Renal cortex interstitium (tissue), 15 donors: ENCODE data around the gene ILRUN. TPM values are rescaled to one million over a fixed set of nuclear protein-coding genes. Genes with fewer than 3 reads are reported as not detected.
A peak's percentile ranks its signal among the peaks of the same experiment; 100 is the strongest.
"Not testable (repeated sequence)": the region's sequence is repeated elsewhere in the genome, so short reads cannot be mapped to it uniquely, and the experiment has no call there.

ENCODE experiments used
- DNase-seq, 11 donors: peaks; one replicate each; pipeline ENCODE4 v3.0.0-alpha.2; 2013; ENCODE audit warnings: low read depth in 9 of 11, low spot score in 4 of 11; ENCODE audit errors: extremely low read depth in 1 of 11
- long read RNA-seq, 16 experiments: transcript quantifications; one replicate each; lab custom pipeline, GENCODE V29; 2026
- polyA plus RNA-seq, 3 donors: library from polyadenylated mRNA; unstranded; fragments of 120-200 nt; gene quantifications; one replicate each; pipeline ENCODE4 v1.2.1, GENCODE V29; 2013; ENCODE audit not compliant: insufficient read length in 3 of 3

Gene ILRUN
- 10 to 100 TPM; 48.5 to 52.2 (median 51.1) TPM for polyA plus RNA-seq
- long read RNA-seq, donor 1, full-length matches to known transcripts, result 2 of 16 reads
- long read RNA-seq, donor 1, partial matches to known transcripts, result 14 of 16 reads
- long read RNA-seq, donor 1, other reads (novel, unspliced or antisense), result 0 of 16 reads
- long read RNA-seq, donor 2, full-length matches to known transcripts, result 1 of 8 reads
- long read RNA-seq, donor 2, partial matches to known transcripts, result 7 of 8 reads
- long read RNA-seq, donor 2, other reads (novel, unspliced or antisense), result 0 of 8 reads
- long read RNA-seq, donor 3, full-length matches to known transcripts, result 4 of 34 reads
- long read RNA-seq, donor 3, partial matches to known transcripts, result 30 of 34 reads
- long read RNA-seq, donor 3, other reads (novel, unspliced or antisense), result 0 of 34 reads
- long read RNA-seq, donor 4, full-length matches to known transcripts, result 4 of 21 reads
- long read RNA-seq, donor 4, partial matches to known transcripts, result 17 of 21 reads
- long read RNA-seq, donor 4, other reads (novel, unspliced or antisense), result 0 of 21 reads
- long read RNA-seq, donor 5, result 0 reads
- long read RNA-seq, donor 6, full-length matches to known transcripts, result 3 of 22 reads
- long read RNA-seq, donor 6, partial matches to known transcripts, result 19 of 22 reads
- long read RNA-seq, donor 6, other reads (novel, unspliced or antisense), result 0 of 22 reads
- long read RNA-seq, donor 7, full-length matches to known transcripts, result 1 of 19 reads
- long read RNA-seq, donor 7, partial matches to known transcripts, result 18 of 19 reads
- long read RNA-seq, donor 7, other reads (novel, unspliced or antisense), result 0 of 19 reads
- long read RNA-seq, donor 8, result 0 reads
- long read RNA-seq, donor 9, full-length matches to known transcripts, result 3 of 21 reads
- long read RNA-seq, donor 9, partial matches to known transcripts, result 18 of 21 reads
- long read RNA-seq, donor 9, other reads (novel, unspliced or antisense), result 0 of 21 reads
- long read RNA-seq, donor 10, partial matches to known transcripts, result 34 of 34 reads
- long read RNA-seq, donor 10, other reads (novel, unspliced or antisense), result 0 of 34 reads
- long read RNA-seq, donor 11, full-length matches to known transcripts, result 8 of 25 reads
- long read RNA-seq, donor 11, partial matches to known transcripts, result 17 of 25 reads
- long read RNA-seq, donor 11, other reads (novel, unspliced or antisense), result 0 of 25 reads
- long read RNA-seq, donor 12, result 0 reads
- long read RNA-seq, donor 13, result 0 reads
- long read RNA-seq, donor 14, full-length matches to known transcripts, result 2 of 16 reads
- long read RNA-seq, donor 14, partial matches to known transcripts, result 14 of 16 reads
- long read RNA-seq, donor 14, other reads (novel, unspliced or antisense), result 0 of 16 reads
- long read RNA-seq, donor 15, full-length matches to known transcripts, result 5 of 5 reads
- long read RNA-seq, donor 15, partial matches to known transcripts, result 0 of 5 reads
- long read RNA-seq, donor 15, other reads (novel, unspliced or antisense), result 0 of 5 reads
- long read RNA-seq, donor 16, full-length matches to known transcripts, result 21 of 727 reads
- long read RNA-seq, donor 16, partial matches to known transcripts, result 375 of 727 reads
- long read RNA-seq, donor 16, other reads (novel, unspliced or antisense), result 331 of 727 reads

DNA sequence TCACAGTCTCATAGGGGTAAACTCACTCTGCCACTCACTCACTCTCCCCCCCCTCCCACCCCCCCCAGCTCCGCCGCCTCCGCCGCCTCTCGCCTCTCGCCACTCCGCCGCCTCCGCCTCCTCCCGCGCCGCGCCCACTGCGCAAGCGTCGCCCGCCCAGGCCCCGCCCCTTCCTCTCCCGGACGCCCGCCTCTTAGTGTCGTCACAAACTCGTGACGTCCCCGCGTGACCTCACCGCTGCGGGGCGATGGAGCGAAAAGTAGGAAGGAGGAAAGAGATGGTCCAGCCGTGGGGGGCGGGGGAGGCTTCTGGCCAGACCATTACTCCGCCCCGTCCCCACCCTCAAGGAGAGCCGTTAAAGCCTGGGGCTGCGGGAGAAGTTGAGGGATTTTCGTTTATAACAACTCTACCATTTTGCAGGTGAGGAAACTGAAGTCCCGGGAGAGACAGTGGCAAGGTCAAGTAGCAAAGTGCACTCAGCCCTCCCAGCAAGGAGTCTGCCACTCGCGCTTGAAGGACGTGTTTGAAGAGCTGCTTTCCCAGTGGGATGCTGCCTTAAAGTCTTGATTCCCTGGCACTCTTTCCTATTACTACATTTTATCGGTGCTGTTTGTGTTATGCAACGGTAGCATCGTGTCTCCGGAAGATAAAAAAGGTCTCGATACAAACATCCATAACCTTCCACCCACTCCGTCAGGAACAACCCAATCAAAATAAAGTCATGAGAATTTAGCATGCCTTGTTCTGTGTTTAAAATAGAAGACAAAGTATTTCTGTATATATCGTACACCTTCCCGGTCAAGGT, at the start of gene ILRUN:
ILRUN (minus strand) TSS at position 29 of the 805 bp plus-strand sequence. CDS start 164 bp downstream, outside the sequence.
- DNase-seq, result peak; percentile 88 to 97 (median 93)

DNA sequence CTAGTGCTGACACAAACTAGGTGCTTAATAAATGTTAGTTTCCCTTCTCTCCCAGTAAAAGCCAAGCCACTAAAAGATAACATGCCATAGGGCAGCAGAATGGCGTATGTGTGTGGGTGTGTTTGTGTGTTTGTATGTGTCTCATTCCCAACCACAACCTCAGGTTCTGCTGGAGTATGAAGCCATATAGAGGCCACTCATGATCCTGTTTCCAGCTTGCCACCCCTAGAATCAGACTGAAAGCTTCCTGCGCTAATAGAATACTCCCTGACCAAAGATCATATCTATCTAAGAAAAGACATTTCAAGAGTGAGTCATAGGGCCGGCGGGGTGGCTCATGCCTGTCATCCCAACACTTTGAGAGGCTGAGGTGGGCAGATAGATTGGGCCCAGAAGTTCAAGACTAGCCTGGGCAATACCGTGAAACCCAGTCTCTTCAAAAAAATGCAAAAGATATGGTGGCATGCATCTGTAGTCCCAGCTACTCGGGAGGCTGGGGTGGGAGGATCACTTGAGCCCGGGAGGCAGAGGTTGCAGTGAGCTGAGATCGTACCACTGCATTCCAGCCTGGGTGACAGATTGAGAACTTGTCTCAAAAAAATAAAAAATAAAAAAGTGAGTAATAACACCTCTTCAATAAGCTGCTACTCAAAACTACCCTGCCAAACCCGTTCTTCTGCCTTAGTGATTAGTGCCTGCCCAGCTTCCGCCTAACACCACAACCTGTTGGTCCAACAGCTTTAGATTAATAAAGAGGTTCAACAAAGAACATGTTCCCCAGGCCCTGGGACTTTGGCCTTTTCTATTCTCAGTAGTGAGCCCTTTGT, 48.9 kb upstream of the ILRUN start:
- peak in 2 of 11 donors; percentile 2 to 3 for DNase-seq

DNA sequence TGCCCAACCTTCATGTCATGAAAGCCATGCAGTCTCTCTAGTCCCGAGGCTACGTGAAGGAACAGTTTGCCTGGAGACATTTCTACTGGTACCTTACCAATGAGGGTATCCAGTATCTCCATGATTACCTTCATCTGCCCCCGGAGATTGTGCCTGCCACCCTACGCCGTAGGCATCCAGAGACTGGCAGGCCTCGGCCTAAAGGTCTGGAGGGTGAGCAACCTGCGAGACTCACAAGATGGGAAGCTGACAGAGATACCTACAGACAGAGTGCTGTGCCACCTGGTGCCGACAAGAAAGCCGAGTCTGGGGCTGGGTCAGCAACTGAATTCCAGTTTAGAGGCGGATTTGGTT, 47.7 kb upstream of the ILRUN start:
- DNase-seq, result not testable (repeated sequence)

DNA sequence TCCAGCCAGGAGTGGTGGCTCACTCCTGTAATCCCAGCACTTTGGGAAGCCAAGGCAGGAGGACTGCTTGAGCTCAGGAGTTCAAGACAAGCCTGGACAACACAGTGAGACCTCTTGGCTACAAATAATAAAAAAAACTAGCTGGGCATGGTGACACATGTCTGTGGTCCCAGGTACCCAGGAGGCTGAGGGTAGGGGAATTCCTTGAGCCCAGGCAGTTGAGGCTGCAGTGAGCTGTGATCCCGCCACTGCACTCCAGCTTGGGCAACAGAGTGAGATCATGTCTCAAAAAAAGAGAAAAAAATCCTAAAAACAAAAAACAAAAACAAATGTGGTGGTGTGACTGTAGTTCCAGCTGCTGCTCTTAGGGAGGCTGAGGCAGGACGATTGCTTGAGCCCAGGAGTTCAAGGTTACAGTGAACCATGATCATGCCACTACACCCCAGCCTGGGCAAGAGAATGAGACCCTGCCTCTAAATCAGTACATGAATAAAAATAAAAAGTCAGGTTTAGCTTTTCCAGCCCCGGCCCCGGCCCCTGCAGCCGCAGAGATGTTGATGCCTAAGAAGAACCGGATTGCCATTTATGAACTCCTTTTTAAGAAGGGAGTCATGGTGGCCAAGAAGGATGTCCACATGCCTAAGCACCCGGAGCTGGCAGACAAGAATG, 47.2 kb upstream of the ILRUN start:
- no peak for DNase-seq

DNA sequence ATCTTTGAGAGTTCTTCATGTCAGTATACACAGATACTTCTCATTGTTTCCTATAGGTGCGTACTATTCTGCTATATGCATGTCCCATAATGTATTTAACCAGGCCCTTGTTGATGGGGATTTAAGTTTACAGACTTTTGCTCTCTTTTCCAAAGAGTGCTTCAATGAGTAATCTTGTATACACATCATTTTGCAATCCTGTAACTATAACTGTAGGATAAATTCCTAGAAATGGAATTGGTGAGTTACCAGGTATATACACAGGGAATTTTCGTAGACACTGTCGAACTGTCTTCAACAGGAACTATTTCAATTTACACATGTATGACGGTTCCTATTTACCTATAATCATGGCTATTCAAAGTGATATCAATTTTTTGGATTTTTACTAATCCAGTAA, 45.5 kb upstream of the ILRUN start:
- DNase-seq, result no peak

DNA sequence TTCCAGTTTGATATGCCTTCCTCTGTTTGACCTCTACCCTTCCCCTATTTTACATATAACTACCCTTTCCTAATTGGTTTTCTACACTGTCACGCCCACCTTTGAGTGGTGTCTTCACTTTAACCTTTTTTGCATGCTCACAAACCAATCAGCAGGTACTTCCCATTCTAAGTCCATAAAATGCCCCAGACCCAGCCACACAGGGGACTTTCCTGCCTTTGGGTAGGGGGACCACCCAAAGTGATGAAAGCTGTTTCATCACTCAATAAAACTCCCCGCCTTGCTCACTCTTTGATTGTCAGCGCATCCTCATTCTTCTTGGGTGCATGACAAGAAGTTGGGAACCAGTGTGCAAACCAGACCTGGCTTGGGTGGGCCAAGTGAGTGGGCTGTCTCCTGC, 40.3 kb upstream of the ILRUN start:
- no peak for DNase-seq

DNA sequence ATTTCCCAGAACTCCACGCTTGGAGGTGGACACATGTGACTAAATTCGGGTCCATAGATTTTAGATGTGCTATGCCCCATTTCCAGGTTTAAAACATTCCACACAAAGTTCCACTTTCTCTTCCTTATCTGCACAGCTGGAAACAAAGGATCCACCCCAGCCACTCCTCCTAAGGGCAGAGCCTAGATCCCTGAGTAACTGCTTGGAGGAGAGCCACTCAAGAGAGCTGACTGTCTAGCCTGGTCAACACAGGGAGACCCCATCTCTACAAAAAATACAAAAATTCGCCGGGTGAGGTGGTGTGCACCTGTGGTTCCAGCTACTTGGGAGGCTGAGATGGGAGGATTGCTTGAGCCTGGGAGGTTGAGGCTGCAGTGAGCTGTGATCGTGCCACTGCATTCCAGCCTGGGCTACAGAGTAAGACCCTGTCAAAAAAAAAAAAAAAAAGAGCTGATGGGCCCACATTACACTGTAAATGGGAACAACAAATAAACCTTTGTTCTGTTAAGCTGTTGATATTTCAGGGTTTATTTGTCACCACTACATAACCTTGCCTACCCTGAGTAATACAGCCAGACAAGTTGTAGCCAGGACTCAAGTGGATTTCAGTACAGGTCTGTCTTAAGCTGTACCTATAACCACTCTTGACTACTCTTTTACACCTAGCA, 35.0 kb upstream of the ILRUN start:
- DNase-seq, result no peak

DNA sequence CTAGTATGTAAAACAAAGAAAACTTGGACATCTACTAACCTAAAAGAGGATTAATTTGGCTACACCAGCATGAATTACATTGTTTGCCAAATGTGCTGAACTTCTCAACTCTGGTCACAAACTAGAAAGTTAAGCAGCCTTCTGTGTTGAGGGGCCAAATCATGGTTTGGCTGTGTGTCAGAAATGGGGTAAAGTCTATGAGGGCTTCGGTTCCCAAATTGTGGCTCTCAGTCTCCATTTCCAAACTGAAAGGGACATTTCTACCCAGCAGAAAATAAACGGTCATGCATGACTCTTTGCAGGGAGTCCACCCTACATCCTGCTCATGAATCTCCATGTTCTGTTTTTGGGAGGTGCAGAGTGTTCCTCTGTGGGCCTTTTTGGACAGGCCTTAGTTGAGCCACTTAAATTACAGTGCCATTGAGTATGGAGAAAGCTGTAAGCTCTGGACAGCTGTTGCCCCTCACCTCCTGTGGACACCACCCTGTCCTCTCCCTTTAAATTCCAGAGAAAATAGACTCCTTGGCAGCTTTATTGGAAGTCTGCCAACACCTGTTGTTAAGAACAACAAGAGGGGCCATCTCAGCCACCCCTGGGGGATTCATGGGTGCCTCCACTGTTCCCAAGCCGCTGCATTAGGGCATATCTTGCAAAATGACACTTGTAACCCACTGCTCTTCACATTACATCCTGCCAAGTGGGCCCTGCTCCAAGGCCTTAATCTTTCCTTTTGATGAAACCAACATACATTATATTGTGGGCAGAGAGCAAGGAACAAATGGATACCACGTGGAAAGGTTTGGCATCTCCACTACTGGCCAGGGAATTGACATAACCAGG, 33.3 kb upstream of the ILRUN start:
- no peak for DNase-seq

DNA sequence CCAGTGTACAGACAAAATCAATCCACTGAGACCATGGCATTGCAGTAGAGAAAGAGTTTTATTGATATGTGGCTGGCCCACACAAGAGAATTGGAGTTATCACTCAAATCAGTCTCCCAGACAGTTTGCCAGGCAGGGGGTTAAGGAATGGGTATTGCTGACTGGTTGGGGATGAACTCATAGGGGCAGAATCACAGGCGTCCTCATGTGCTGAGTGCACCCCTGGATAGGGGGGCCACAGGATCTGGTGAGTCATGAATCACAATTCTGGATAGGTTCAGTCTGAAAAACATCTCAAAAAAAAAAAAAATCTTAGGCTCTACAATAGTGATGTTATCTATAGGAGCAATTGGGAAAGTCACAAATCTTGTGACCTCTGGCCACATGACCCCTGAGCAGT, 29.5 kb upstream of the ILRUN start:
- DNase-seq, result no peak

DNA sequence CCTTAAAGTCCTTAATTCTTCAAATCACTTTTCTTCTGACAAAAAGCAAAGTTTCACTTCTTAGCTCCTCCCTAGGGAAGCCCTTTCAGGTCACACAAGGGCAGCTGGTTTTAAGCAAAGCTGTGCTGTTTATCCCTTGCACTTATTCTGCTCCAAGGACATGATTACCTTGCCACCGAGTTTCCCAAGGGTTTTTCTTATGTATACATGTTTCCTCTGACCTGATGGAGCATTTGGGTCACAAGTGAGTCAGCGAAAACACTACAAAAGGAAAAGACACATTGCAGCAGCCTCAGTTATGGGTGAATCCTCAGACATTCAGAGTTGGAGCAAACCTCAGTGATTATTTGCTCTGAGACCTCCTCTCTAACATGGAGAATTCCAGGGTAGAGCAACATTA, 26.6 kb upstream of the ILRUN start:
- no peak for DNase-seq

DNA sequence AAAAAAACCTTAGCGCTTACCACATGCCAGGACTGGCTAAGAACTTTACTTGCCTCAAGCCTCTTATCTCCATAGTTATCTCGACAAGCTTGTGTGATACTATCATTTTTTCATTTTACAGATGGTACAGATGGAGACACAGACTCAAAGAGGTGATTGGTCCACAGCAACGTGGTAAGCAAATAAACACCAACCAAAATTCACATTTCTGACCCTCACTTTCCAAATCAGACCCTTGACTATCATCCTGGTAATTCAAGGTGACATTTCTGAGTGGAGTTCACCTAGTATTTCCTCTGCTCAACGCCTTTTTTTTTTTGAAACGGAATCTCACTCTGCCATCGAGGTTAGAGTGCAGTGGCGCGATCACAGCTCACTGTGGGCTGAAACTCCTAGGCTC, 25.9 kb upstream of the ILRUN start:
- DNase-seq, result no peak

DNA sequence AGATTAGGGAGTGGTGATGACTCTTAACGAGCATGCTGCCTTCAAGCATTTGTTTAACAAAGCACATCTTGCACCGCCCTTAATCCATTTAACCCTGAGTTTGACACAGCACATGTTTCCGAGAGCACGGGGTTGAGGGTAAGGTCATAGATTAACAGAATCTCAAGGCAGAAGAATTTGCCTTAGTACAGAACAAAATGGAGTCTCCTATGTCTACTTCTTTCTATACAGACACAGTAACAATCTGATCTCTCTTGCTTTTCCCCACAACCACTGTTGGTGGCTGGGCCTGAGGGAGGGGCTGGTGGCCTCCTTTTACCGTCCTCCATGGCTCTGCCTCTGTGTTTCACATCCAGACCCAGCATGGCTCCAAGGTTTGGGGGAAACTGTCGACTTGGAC, 23.6 kb upstream of the ILRUN start:
- DNase-seq, result not testable (repeated sequence)

DNA sequence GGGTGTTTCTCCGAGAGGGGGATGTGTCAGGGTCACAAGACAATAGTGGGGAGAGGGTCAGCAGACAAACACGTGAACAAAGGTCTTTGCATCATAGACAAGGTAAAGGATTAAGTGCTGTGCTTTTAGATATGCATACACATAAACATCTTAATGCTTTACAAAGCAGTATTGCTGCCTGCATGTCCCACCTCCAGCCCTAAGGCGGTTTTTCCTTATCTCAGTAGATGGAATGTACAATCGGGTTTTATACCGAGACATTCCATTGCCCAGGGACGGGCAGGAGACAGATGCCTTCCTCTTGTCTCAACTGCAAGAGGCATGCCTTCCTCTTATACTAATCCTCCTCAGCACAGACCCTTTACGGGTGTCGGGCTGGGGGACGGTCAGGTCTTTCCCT, 23.1 kb upstream of the ILRUN start:
- DNase-seq, result not testable (repeated sequence)

DNA sequence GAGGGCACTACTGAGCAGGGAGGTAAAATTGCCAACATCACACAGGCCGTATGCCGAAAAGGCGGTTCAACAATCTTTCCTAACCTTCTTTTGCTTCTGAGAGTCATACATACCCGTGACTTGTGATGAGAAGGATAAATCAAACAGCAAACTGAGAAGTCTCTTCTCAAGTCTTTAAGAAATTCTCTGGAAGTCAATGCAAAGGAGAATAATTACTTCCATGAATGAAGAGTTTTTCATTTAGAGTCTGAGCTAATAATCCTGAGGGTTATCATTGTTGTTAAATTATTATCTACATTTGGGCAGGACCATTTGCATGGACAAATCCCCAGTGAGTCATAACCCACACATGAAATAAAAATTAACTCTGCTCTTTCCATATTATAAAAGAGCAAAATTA, 22.4 kb upstream of the ILRUN start:
- DNase-seq, result no peak

DNA sequence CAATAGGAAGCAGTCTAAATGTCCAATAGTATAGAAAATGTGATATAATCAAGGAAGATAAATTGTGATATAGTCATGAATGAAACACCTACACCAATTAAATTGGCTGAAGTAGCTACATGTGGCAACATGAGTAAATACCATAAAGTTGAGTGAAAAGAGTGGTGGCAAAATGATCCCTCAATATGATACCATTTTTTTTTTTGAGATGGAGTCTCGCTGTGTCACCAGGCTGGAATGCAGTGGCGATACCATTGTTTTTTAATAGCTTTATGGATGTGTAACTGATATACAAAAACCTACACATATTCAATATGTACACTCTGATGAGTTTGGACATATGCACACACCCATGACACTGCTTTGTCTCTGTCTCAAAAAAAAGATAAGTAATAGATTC, 20.9 kb upstream of the ILRUN start:
- DNase-seq, result no peak
